ENCODE data around the gene GBA2.

The GBA2 gene

GRCh38 chr9:35743880-35744518 is 5.0 kb downstream of the GBA2 start:
- DNase-seq = no peak
- in situ Hi-C loops (cut with MboI; ENCODE audit: low pct_unique_long_range_greater_than_20kb, low sequenced_read_pairs) = no loop called here

GRCh38 chr9:35743452-35743851 is 5.6 kb downstream of the GBA2 start:
- in situ Hi-C loops (cut with MboI; ENCODE audit: low pct_unique_long_range_greater_than_20kb, low sequenced_read_pairs) = no loop called here
- DNase-seq = peak; percentile 53

- no peak for DNase-seq
- in situ Hi-C loops (cut with MboI; ENCODE audit: low pct_unique_long_range_greater_than_20kb, low sequenced_read_pairs) = no loop called here
These were observed 7.3 kb downstream of the GBA2 start for GRCh38 chr9:35741740-35742139.

- in situ Hi-C loops (cut with MboI; ENCODE audit: low pct_unique_long_range_greater_than_20kb, low sequenced_read_pairs) = no loop called here
- no peak for DNase-seq
These were observed 8.8 kb downstream of the GBA2 start for GRCh38 chr9:35740243-35740642.

GRCh38 chr9:35738924-35739323 is 10.1 kb downstream of the GBA2 start:
- no peak for DNase-seq
- in situ Hi-C loops (cut with MboI; ENCODE audit: low pct_unique_long_range_greater_than_20kb, low sequenced_read_pairs) = no loop called here

- in situ Hi-C loops (cut with MboI; ENCODE audit: low pct_unique_long_range_greater_than_20kb, low sequenced_read_pairs) = no loop called here
- no peak for DNase-seq
These were observed 10.8 kb downstream of the GBA2 start for GRCh38 chr9:35738186-35738585.

GRCh38 chr9:35737143-35737542 is 11.9 kb downstream of the GBA2 start:
- in situ Hi-C loops (cut with MboI; ENCODE audit: low pct_unique_long_range_greater_than_20kb, low sequenced_read_pairs) = no loop called here
- no peak for DNase-seq

- in situ Hi-C loops (cut with MboI; ENCODE audit: low pct_unique_long_range_greater_than_20kb, low sequenced_read_pairs) = no loop called here
- DNase-seq = peak; percentile 82
These were observed 12.8 kb downstream of the GBA2 start for GRCh38 chr9:35736201-35736633.

GRCh38 chr9:35734096-35734495 is 14.9 kb downstream of the GBA2 start:
- DNase-seq = no peak
- in situ Hi-C loops (cut with MboI; ENCODE audit: low pct_unique_long_range_greater_than_20kb, low sequenced_read_pairs) = no loop called here

- DNase-seq = peak; percentile 64
- in situ Hi-C loops (cut with MboI; ENCODE audit: low pct_unique_long_range_greater_than_20kb, low sequenced_read_pairs) = no loop called here
These were observed 16.1 kb downstream of the GBA2 start for GRCh38 chr9:35732800-35733541.

GRCh38 chr9:35732185-35732799 is 16.7 kb downstream of the GBA2 start, which contains the start of the genes CREB3 and TLN1:
TSS of gene CREB3 (plus strand) at chr9:35732666. CDS start at chr9:35732773, 107 bp downstream.
TSS of gene TLN1 (minus strand) at chr9:35732195. CDS start at chr9:35725694, 6,501 bp downstream.
- DNase-seq = peak; percentile 99
- in situ Hi-C loops (cut with MboI; ENCODE audit: low pct_unique_long_range_greater_than_20kb, low sequenced_read_pairs) = no loop called here

- in situ Hi-C loops (cut with MboI; ENCODE audit: low pct_unique_long_range_greater_than_20kb, low sequenced_read_pairs) = no loop called here
These were observed 17.4 kb downstream of the GBA2 start for GRCh38 chr9:35731415-35732184.

GRCh38 chr9:35730486-35730854 is 18.6 kb downstream of the GBA2 start:
- no peak for DNase-seq
- in situ Hi-C loops (cut with MboI; ENCODE audit: low pct_unique_long_range_greater_than_20kb, low sequenced_read_pairs) = no loop called here

More at GRCh38 chr9:35731415-35732184, 17.4 kb downstream of the GBA2 start:
- peak; percentile 30 for DNase-seq

- in situ Hi-C loops (cut with MboI; ENCODE audit: low pct_unique_long_range_greater_than_20kb, low sequenced_read_pairs) = loop anchor here (10.0 kb wide), 1 partner anchor 65 kb away; the partner anchor contains the start of gene ARHGEF39
- DNase-seq = peak; percentile 82
These were observed 19.1 kb downstream of the GBA2 start for GRCh38 chr9:35729700-35730485.

GRCh38 chr9:35729101-35729500 is 19.9 kb downstream of the GBA2 start:
- no peak for DNase-seq

GRCh38 chr9:35728041-35728971 is 20.7 kb downstream of the GBA2 start:
- in situ Hi-C loops (cut with MboI; ENCODE audit: low pct_unique_long_range_greater_than_20kb, low sequenced_read_pairs) = loop anchor here (10.0 kb wide), 1 partner anchor 64 kb away; the partner anchor contains the start of gene ARHGEF39

More at GRCh38 chr9:35729101-35729500, 19.9 kb downstream of the GBA2 start:
- in situ Hi-C loops (cut with MboI; ENCODE audit: low pct_unique_long_range_greater_than_20kb, low sequenced_read_pairs) = loop anchor here (10.0 kb wide), 1 partner anchor 64 kb away; the partner anchor contains the start of gene ARHGEF39

GRCh38 chr9:35727676-35728040 is 21.4 kb downstream of the GBA2 start:
- in situ Hi-C loops (cut with MboI; ENCODE audit: low pct_unique_long_range_greater_than_20kb, low sequenced_read_pairs) = loop anchor here (10.0 kb wide), 1 partner anchor 63 kb away; the partner anchor contains the start of gene ARHGEF39
- DNase-seq = no peak

More at GRCh38 chr9:35728041-35728971, 20.7 kb downstream of the GBA2 start:
- DNase-seq = peak; percentile 77
